Measurements from ENCODE around the gene STK38.

Gene STK38

GRCh38 chr6:36525346-36525745, 21.9 kb downstream of the STK38 start:
- H3K9ac ChIP-seq: no peak overlapping the region
- TF ChIP-seq Cebpa-rat (IDR thresholded peaks at IDR 0.05): no peak
- no peaks in the 10 kb centered on the region for H3K9me3 ChIP-seq
- H3K27ac ChIP-seq: no peak overlapping the region
- H3K36me3 ChIP-seq: peaks cover 98% of the 10 kb centered on the region
- no peak overlapping the region for H3K4me3 ChIP-seq
- H3K27me3 ChIP-seq: no peaks in the 10 kb centered on the region
- H3K4me1 ChIP-seq: peaks cover 49% of the 10 kb centered on the region
- H4K20me1 ChIP-seq: peaks cover 100% of the 10 kb centered on the region
- H3K4me2 ChIP-seq: no peak overlapping the region

- Histone ChIP-seq H3K9me3 (no peaks in the 10 kb centered on the region), H3K4me1 (peaks cover 44% of the 10 kb centered on the region), H3K36me3 (peaks cover 98% of the 10 kb centered on the region), H3K9ac (no peak overlapping the region), H3K27ac (no peak overlapping the region), H3K27me3 (no peaks in the 10 kb centered on the region), H4K20me1 (peaks cover 100% of the 10 kb centered on the region), H3K4me2 (no peak overlapping the region), H3K4me3 (no peak overlapping the region)
- no peak for TF ChIP-seq Cebpa-rat (IDR thresholded peaks at IDR 0.05)
These were observed 22.4 kb downstream of the STK38 start for GRCh38 chr6:36524871-36525270.

GRCh38 chr6:36523936-36524499, 23.3 kb downstream of the STK38 start:
- Histone ChIP-seq H3K4me1 (peaks cover 35% of the 10 kb centered on the region), H3K4me2 (no peak overlapping the region), H3K27me3 (no peaks in the 10 kb centered on the region), H3K4me3 (no peak overlapping the region), H3K36me3 (peaks cover 98% of the 10 kb centered on the region), H4K20me1 (peaks cover 100% of the 10 kb centered on the region), H3K9me3 (no peaks in the 10 kb centered on the region), H3K9ac (no peak overlapping the region), H3K27ac (no peak overlapping the region)
- TF ChIP-seq Cebpa-rat (IDR thresholded peaks at IDR 0.05): no peak

- H3K4me1 ChIP-seq: peaks cover 30% of the 10 kb centered on the region
- peaks cover 100% of the 10 kb centered on the region for H4K20me1 ChIP-seq
- H3K9me3 ChIP-seq: no peaks in the 10 kb centered on the region
- H3K4me2 ChIP-seq: no peak overlapping the region
- H3K36me3 ChIP-seq: peaks cover 98% of the 10 kb centered on the region
- H3K9ac ChIP-seq: no peak overlapping the region
- no peak for TF ChIP-seq Cebpa-rat (IDR thresholded peaks at IDR 0.05)
- H3K4me3 ChIP-seq: no peak overlapping the region
- no peaks in the 10 kb centered on the region for H3K27me3 ChIP-seq
- no peak overlapping the region for H3K27ac ChIP-seq
These were observed 23.8 kb downstream of the STK38 start for GRCh38 chr6:36523451-36523850.

DNA sequence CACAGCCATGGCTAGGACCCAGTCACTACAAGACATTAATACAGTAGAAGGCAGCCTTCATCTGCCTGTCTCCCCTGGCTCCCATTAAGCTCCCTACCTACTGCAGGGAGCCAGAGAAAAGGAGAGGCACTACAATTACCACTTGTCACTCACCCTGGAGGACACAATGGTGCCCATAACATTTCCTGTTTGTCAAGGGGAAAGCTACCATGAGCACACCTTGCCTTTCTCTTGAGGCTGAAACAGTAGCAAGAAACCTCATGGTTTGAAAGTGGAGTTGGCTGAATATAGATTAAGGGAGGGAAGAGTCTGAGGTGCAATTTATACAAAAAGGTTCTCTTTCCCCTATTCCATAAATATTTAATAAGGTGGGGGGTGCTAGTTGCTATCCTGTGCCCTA, 27.9 kb downstream of the STK38 start:
- Histone ChIP-seq H3K9me3 (no peaks in the 10 kb centered on the region), H3K4me1 (no peaks in the 10 kb centered on the region), H3K9ac (no peak overlapping the region), H4K20me1 (peaks cover 97% of the 10 kb centered on the region), H3K27ac (no peak overlapping the region), H3K4me2 (no peak overlapping the region), H3K4me3 (no peak overlapping the region), H3K27me3 (no peaks in the 10 kb centered on the region), H3K36me3 (peaks cover 100% of the 10 kb centered on the region)
- no peak for TF ChIP-seq Cebpa-rat (IDR thresholded peaks at IDR 0.05)

DNA sequence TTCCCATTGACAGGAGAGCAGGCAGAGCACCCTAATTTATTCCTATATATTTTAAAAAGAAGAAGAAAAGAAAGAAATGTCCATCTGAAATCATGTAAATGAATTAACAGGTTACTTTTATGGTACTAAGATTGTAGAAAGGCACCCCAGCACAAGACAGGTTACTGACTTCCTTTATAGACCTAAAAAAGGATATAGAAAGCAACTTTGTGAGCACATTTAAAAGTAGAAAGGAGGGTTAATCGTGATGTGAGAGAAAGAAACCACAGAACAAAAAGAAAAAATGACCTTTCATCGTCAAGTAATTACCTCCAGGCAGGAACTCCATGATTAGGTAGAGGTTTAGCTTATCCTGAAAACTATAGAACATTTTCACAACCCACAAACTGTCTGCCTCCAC, 29.9 kb downstream of the STK38 start:
- Histone ChIP-seq H3K27ac (no peak overlapping the region), H4K20me1 (peaks cover 78% of the 10 kb centered on the region), H3K9me3 (no peaks in the 10 kb centered on the region), H3K4me2 (no peak overlapping the region), H3K4me1 (no peaks in the 10 kb centered on the region), H3K36me3 (peaks cover 100% of the 10 kb centered on the region), H3K4me3 (no peak overlapping the region), H3K27me3 (no peaks in the 10 kb centered on the region), H3K9ac (no peak overlapping the region)
- TF ChIP-seq Cebpa-rat (IDR thresholded peaks at IDR 0.05): no peak

DNA sequence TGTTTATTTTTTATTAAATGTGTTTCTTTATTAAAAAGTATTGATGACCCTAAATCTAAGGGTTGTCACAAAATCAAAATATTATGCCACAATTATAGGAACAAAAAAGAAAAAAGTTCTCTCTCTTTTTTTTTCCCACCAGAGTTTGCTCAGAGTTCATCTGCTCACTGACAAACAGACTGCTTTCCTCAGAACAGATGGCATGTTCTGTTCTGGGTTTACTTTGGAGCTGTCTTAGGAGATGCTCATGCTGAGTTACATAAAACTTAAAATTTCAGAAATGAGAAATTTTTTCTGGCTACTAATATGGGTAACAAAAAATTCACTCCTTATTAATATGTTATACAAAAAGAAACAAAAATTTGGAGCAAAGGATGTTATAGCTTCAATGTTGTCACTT, 30.3 kb downstream of the STK38 start:
- no peak overlapping the region for H3K4me3 ChIP-seq
- TF ChIP-seq Cebpa-rat (IDR thresholded peaks at IDR 0.05): no peak
- no peaks in the 10 kb centered on the region for H3K27me3 ChIP-seq
- no peak overlapping the region for H3K9ac ChIP-seq
- no peaks in the 10 kb centered on the region for H3K4me1 ChIP-seq
- H3K4me2 ChIP-seq: no peak overlapping the region
- H3K9me3 ChIP-seq: no peaks in the 10 kb centered on the region
- no peak overlapping the region for H3K27ac ChIP-seq
- H3K36me3 ChIP-seq: peaks cover 100% of the 10 kb centered on the region
- H4K20me1 ChIP-seq: peaks cover 74% of the 10 kb centered on the region

DNA sequence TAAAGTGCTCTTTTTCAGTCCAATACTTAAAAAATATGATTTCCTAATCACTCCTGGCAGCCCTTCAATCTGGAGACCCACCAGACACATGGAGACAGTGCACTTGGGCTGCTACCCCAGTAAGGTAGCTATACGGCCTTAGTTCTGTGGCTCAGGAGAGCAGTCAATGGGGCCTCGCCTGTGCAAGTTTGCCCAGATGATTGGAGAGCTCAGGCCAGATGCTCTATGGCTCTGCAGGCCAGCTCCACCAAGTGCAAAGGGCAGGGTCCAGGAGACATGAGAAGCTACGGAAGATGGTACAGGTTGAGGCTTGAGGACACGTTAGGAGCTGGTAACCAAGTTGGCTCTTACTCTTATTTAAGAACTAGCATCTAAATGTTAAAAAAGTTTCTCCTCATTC, 30.7 kb downstream of the STK38 start:
- H3K4me3 ChIP-seq: no peak overlapping the region
- H3K9me3 ChIP-seq: no peaks in the 10 kb centered on the region
- peaks cover 69% of the 10 kb centered on the region for H4K20me1 ChIP-seq
- H3K4me2 ChIP-seq: no peak overlapping the region
- H3K27ac ChIP-seq: no peak overlapping the region
- no peak for TF ChIP-seq Cebpa-rat (IDR thresholded peaks at IDR 0.05)
- peaks cover 100% of the 10 kb centered on the region for H3K36me3 ChIP-seq
- H3K4me1 ChIP-seq: no peaks in the 10 kb centered on the region
- no peaks in the 10 kb centered on the region for H3K27me3 ChIP-seq
- H3K9ac ChIP-seq: no peak overlapping the region

DNA sequence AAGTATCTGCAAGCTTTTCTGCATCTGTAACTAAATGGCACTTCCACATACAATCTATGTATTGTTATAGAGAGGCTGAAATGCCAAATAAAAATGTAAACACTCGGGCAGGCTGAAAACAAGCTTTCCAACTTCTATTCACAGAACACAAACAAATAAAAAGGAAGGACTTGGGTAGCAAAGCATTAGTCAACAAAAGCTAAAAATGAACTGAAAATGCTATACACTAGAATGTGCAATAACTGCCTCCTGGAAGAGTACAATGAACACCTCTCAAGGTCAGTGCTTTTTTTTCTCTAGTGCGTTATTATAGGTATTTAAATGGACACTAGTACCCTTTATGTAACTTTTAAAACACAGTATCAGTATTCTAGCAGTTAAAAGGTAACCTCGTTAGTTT, 31.4 kb downstream of the STK38 start:
- Histone ChIP-seq H3K36me3 (peaks cover 100% of the 10 kb centered on the region), H3K4me2 (no peak overlapping the region), H3K9ac (no peak overlapping the region), H3K4me3 (no peak overlapping the region), H4K20me1 (peaks cover 64% of the 10 kb centered on the region), H3K27ac (no peak overlapping the region), H3K27me3 (no peaks in the 10 kb centered on the region), H3K9me3 (no peaks in the 10 kb centered on the region), H3K4me1 (no peaks in the 10 kb centered on the region)
- TF ChIP-seq Cebpa-rat (IDR thresholded peaks at IDR 0.05): no peak

GRCh38 chr6:36514554-36515456, 32.5 kb downstream of the STK38 start:
- Histone ChIP-seq H4K20me1 (peaks cover 64% of the 10 kb centered on the region), H3K27me3 (no peaks in the 10 kb centered on the region), H3K4me3 (no peak overlapping the region), H3K36me3 (peaks cover 100% of the 10 kb centered on the region), H3K4me2 (no peak overlapping the region), H3K27ac (no peak overlapping the region), H3K9ac (no peak overlapping the region), H3K4me1 (no peaks in the 10 kb centered on the region), H3K9me3 (no peaks in the 10 kb centered on the region; the same call in 1 of the 2 replicates)
- TF ChIP-seq Cebpa-rat (IDR thresholded peaks at IDR 0.05): no peak

Measured in BLaER1 (cell line).